ENCODE results near the gene ACVR1B. TPM values are rescaled to one million over a fixed set of nuclear protein-coding genes. Genes with fewer than 3 reads are reported as not detected.

Gene ACVR1B
- total RNA-seq, 2 donors from 2014 or later: 20.0 to 22.4 TPM

GRCh38 chr12:51980809-51981127, 29.3 kb downstream of the ACVR1B start:
- DNase-seq (ENCODE audit: low spot score): no peak
- intact Hi-C loops (cut with DNase I): loop anchor here in 1 of 2 donors (10.0 kb wide), 1 partner anchor 66 kb away; no protein-coding TSS in a partner anchor

- intact Hi-C loops (cut with DNase I): loop anchor here in 1 of 2 donors (10.0 kb wide), 1 partner anchor 70 kb away; no protein-coding TSS in a partner anchor
- no peak for DNase-seq (ENCODE audit: low spot score)
These were observed 33.2 kb downstream of the ACVR1B start for GRCh38 chr12:51984657-51985056.

GRCh38 chr12:51985154-51985835, 33.8 kb downstream of the ACVR1B start:
- intact Hi-C loops (cut with DNase I): loop anchor here in 1 of 2 donors (10.0 kb wide), 1 partner anchor 70 kb away; no protein-coding TSS in a partner anchor
- no peak for DNase-seq (ENCODE audit: low spot score)

- intact Hi-C loops (cut with DNase I): loop anchor here in 1 of 2 donors (10.0 kb wide), 1 partner anchor 72 kb away; no protein-coding TSS in a partner anchor
- DNase-seq (ENCODE audit: low spot score): no peak
These were observed 35.3 kb downstream of the ACVR1B start for GRCh38 chr12:51986834-51987233.

GRCh38 chr12:51992246-51992645, 40.7 kb downstream of the ACVR1B start:
- intact Hi-C loops (cut with DNase I): no loop called here
- no peak for DNase-seq (ENCODE audit: low spot score)

GRCh38 chr12:51994539-51994820, 43.0 kb downstream of the ACVR1B start:
- intact Hi-C loops (cut with DNase I): no loop called here
- DNase-seq (ENCODE audit: low spot score): no peak

GRCh38 chr12:51994959-51995358, 43.5 kb downstream of the ACVR1B start:
- DNase-seq (ENCODE audit: low spot score): no peak
- intact Hi-C loops (cut with DNase I): loop anchor here in 1 of 2 donors (5.0 kb wide), 1 partner anchor 1983 kb away; no protein-coding TSS in a partner anchor

- intact Hi-C loops (cut with DNase I): loop anchor here in 1 of 2 donors (5.0 kb wide), 1 partner anchor 1985 kb away; no protein-coding TSS in a partner anchor
These were observed 45.6 kb downstream of the ACVR1B start for GRCh38 chr12:51997136-51997535.

GRCh38 chr12:52003016-52003550, 51.6 kb downstream of the ACVR1B start:
- DNase-seq (ENCODE audit: low spot score): no peak
- intact Hi-C loops (cut with DNase I): no loop called here

More at GRCh38 chr12:51997136-51997535, 45.6 kb downstream of the ACVR1B start:
- DNase-seq (ENCODE audit: low spot score): no peak

- no peak for DNase-seq (ENCODE audit: low spot score)
- intact Hi-C loops (cut with DNase I): no loop called here
These were observed 52.1 kb downstream of the ACVR1B start for GRCh38 chr12:52003591-52003990.

- intact Hi-C loops (cut with DNase I): loop anchor here in 1 of 2 donors (2.0 kb wide), 1 partner anchor 21 kb away; no protein-coding TSS in a partner anchor
- DNase-seq (ENCODE audit: low spot score): no peak
These were observed 52.6 kb downstream of the ACVR1B start for GRCh38 chr12:52004042-52004648.

GRCh38 chr12:52005218-52005902, 53.9 kb downstream of the ACVR1B start:
- intact Hi-C loops (cut with DNase I): loop anchor here in 1 of 2 donors (2.0 to 5.0 kb wide), 2 partner anchors 19 to 77 kb away; no protein-coding TSS in a partner anchor
- DNase-seq (ENCODE audit: low spot score): no peak

GRCh38 chr12:52005903-52006703, 54.6 kb downstream of the ACVR1B start:
- peak; percentile 90 for DNase-seq (ENCODE audit: low spot score)
- intact Hi-C loops (cut with DNase I): loop anchor here in 1 of 2 donors (2.0 to 5.0 kb wide), 2 partner anchors 19 to 76 kb away; no protein-coding TSS in a partner anchor

- intact Hi-C loops (cut with DNase I): loop anchor here in 1 of 2 donors (5.0 kb wide), 1 partner anchor 76 kb away; no protein-coding TSS in a partner anchor
- DNase-seq (ENCODE audit: low spot score): peak; percentile 92
These were observed 55.2 kb downstream of the ACVR1B start, which contains the start of gene TAMALIN for GRCh38 chr12:52006726-52007157. TAMALIN (plus strand) TSS chr12:52006946; CDS start chr12:52007020, 74 bp downstream.

- intact Hi-C loops (cut with DNase I): loop anchor here in 1 of 2 donors (5.0 kb wide), 1 partner anchor 75 kb away; no protein-coding TSS in a partner anchor
- DNase-seq (ENCODE audit: low spot score): peak; percentile 94
These were observed 55.8 kb downstream of the ACVR1B start for GRCh38 chr12:52007158-52007921.

GRCh38 chr12:52007982-52008510, 56.5 kb downstream of the ACVR1B start:
- intact Hi-C loops (cut with DNase I): loop anchor here in 1 of 2 donors (5.0 kb wide), 1 partner anchor 74 kb away; no protein-coding TSS in a partner anchor
- no peak for DNase-seq (ENCODE audit: low spot score)

GRCh38 chr12:52009081-52009751, 57.7 kb downstream of the ACVR1B start:
- intact Hi-C loops (cut with DNase I): loop anchor here in 1 of 2 donors (5.0 kb wide), 1 partner anchor 73 kb away; no protein-coding TSS in a partner anchor
- no peak for DNase-seq (ENCODE audit: low spot score)
